Stimulated activated CD8-positive, alpha-beta memory T cell treated with anti-CD3 and anti-CD28 coated beads, Interleukin-12 subunit alpha, Interleukin-12 subunit beta, amount 100 ng/mL, for 4 hours (primary cell): ENCODE results near the gene TUBGCP2.

Experiments used
- DNase-seq: peaks from one replicate; pipeline ENCODE4 v3.0.0-alpha.2; 2020; ENCODE audit warnings: low read depth

Gene TUBGCP2

DNA sequence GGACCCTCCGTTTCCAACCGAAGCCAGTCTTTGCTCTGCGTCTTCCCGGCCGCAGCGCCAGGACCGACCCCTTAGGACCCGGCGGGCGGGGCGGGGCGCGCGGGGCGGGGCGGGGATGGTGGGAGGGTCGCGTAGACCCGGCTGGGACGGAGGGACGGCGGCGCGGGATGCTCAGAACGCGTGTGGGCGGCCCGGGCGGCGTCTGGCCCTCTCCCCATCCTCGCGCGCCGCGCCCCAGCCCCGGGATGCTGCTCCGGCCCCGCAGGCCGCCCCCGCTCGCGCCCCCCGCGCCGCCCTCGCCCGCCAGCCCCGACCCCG, 78.7 kb downstream of the TUBGCP2 start, which contains the start of gene UTF1:
Gene UTF1, plus strand, starts transcription at position 174 of the 318 bp plus-strand sequence. Its CDS starts 72 bp downstream, at position 246.
- no peak for DNase-seq

DNA sequence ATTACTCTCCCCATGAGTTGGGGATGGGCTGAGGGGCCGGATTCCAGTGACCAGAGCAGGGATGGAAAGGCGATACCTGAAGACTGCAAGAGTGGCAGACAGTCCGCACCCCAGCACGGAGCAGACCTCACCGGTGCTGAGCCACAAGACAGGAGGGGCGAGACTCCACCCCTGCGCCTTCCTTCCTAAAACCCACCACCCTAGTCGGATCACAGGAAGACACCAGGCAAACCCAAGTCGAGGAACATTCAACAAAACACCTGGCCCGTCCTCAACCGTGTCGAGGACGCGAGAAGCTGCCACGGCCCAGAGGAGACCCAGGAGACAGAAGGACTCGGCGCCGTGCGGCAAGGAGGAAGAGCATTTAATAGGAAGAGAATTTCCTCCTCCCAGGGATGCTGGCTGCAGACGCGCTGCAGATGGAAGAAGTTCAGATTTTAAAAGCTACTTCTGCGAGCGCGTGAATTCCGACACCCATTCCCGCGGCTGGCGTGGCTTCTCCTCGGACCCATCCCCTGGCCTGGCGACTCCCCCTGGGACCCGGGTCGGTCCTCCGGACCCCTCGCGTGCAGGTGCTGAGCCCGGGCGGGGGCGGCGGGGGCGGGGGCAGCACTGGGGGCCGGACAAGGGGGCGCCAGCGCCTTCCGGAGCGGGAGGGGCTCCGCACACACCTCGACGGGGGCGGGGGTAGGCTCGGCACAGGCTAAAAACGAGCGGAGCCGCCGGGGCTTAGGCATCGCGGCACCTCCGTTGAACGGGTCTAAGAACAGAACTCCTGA, 79.2 kb downstream of the TUBGCP2 start:
- no peak for DNase-seq
